H9 (cell line): ENCODE data around the gene PRKCZ. TPM values are rescaled to one million over a fixed set of nuclear protein-coding genes. Genes with fewer than 3 reads are reported as not detected.

Experiments
- DNase-seq: peaks from one replicate; pipeline ENCODE4 v3.0.0-alpha.2; 2017
- H2AFZ ChIP-seq: one replicate; pipeline ENCODE4 v1.6.1; 2013; ENCODE audit warnings: mild to moderate bottlenecking, low read length, control low read depth, moderate library complexity
- H2AK5ac ChIP-seq: 2 replicates; pipeline ENCODE4 v1.6.1; 2013; ENCODE audit warnings: low read length, control low read depth, mixed read lengths; ENCODE audit not compliant: insufficient read length
- H2BK120ac ChIP-seq: one replicate; pipeline ENCODE4 v1.6.1; 2013; ENCODE audit warnings: low read depth, mild to moderate bottlenecking, low read length, control low read depth, inconsistent platforms; ENCODE audit not compliant: poor library complexity, severe bottlenecking
- H2BK12ac ChIP-seq: 2 replicates; pipeline ENCODE4 v1.6.1; 2013; ENCODE audit warnings: low read length, control low read depth, mixed read lengths, low read depth; ENCODE audit not compliant: insufficient read length
- H2BK15ac ChIP-seq: 2 replicates; pipeline ENCODE4 v1.6.1; 2013; ENCODE audit warnings: low read depth, low read length, control low read depth
- H2BK20ac ChIP-seq: one replicate; pipeline ENCODE4 v1.6.1; 2013; ENCODE audit warnings: low read depth, mild to moderate bottlenecking, low read length, control low read depth, inconsistent platforms; ENCODE audit not compliant: poor library complexity, severe bottlenecking
- H2BK5ac ChIP-seq: 2 replicates; pipeline ENCODE4 v1.6.1; 2013; ENCODE audit warnings: low read length, control low read depth, mixed read lengths; ENCODE audit not compliant: insufficient read length
- H3K14ac ChIP-seq: 2 replicates; pipeline ENCODE4 v1.6.1; 2013; ENCODE audit warnings: low read length, control low read depth; ENCODE audit not compliant: insufficient read depth
- H3K18ac ChIP-seq: 2 replicates; pipeline ENCODE4 v1.6.1; 2013; ENCODE audit warnings: low read depth, mild to moderate bottlenecking, mixed read lengths, low read length, control low read depth; ENCODE audit not compliant: insufficient read length
- H3K23ac ChIP-seq: 2 replicates; pipeline ENCODE4 v1.6.1; 2013; ENCODE audit warnings: low read length, control low read depth, mixed read lengths, low read depth; ENCODE audit not compliant: insufficient read length
- H3K23me2 ChIP-seq: 2 replicates; pipeline ENCODE4 v1.6.1; 2013; ENCODE audit warnings: low read depth, mild to moderate bottlenecking, mixed read lengths, low read length, control low read depth; ENCODE audit not compliant: insufficient read length, poor library complexity, severe bottlenecking
- H3K27ac ChIP-seq: 2 replicates; pipeline ENCODE4 v1.5.1; 2013; ENCODE audit warnings: low read length, control low read depth, mixed read lengths, low read depth; ENCODE audit not compliant: insufficient read length
- H3K27me3 ChIP-seq: 2 replicates; pipeline ENCODE4 v1.6.1; 2013; ENCODE audit warnings: low read length, control low read depth, inconsistent platforms; ENCODE audit not compliant: insufficient read depth
- H3K4ac ChIP-seq: 2 replicates; pipeline ENCODE4 v1.6.1; 2013; ENCODE audit warnings: low read depth, mild to moderate bottlenecking, control low read depth, inconsistent platforms, low read length, moderate library complexity
- H3K4me1 ChIP-seq: 2 replicates; pipeline ENCODE4 v1.6.1; 2013; ENCODE audit warnings: low read length, control low read depth, inconsistent platforms; ENCODE audit not compliant: insufficient read depth
- H3K4me2 ChIP-seq: 2 replicates; pipeline ENCODE4 v1.6.1; 2013; ENCODE audit warnings: low read length, control low read depth, mixed read lengths; ENCODE audit not compliant: insufficient read length, insufficient read depth
- H3K56ac ChIP-seq: 2 replicates; pipeline ENCODE4 v1.6.1; 2013; ENCODE audit warnings: low read depth, mild to moderate bottlenecking, mixed read lengths, low read length, control low read depth; ENCODE audit not compliant: insufficient read length
- H3K79me1 ChIP-seq: 2 replicates; pipeline ENCODE4 v1.6.1; 2013; ENCODE audit warnings: low read depth, mild to moderate bottlenecking, moderate library complexity, low read length, control low read depth, inconsistent platforms; ENCODE audit not compliant: insufficient read depth, poor library complexity, severe bottlenecking
- H3K79me2 ChIP-seq: 2 replicates; pipeline ENCODE4 v1.6.1; 2013; ENCODE audit warnings: low read length, control low read depth, inconsistent platforms; ENCODE audit not compliant: insufficient read depth
- H3K9ac ChIP-seq: 2 replicates; pipeline ENCODE4 v1.6.1; 2013; ENCODE audit warnings: low read length, control low read depth, mixed read lengths; ENCODE audit not compliant: insufficient read length; ENCODE audit errors: extremely low read depth
- H3K9me3 ChIP-seq: one replicate; pipeline ENCODE4 v1.6.1; 2013; ENCODE audit warnings: low read depth, low read length, inconsistent platforms; ENCODE audit not compliant: control insufficient read depth
- H3T11ph ChIP-seq: one replicate; pipeline ENCODE4 v1.6.1; 2013; ENCODE audit warnings: mild to moderate bottlenecking, low read length, control low read depth, inconsistent platforms
- H4K20me1 ChIP-seq: one replicate; pipeline ENCODE4 v1.6.1; 2013; ENCODE audit not compliant: control insufficient read depth, insufficient read length, insufficient read depth
- H4K5ac ChIP-seq: 2 replicates; pipeline ENCODE4 v1.6.1; 2013; ENCODE audit warnings: low read depth, mild to moderate bottlenecking, mixed read lengths, low read length, control low read depth; ENCODE audit not compliant: insufficient read length
- H4K8ac ChIP-seq: replicated peaks from 2 replicates; pipeline ENCODE4 v1.6.1; 2013; ENCODE audit warnings: low read length, control low read depth, mixed read lengths, low read depth; ENCODE audit not compliant: insufficient read length
- H4K91ac ChIP-seq: 2 replicates; pipeline ENCODE4 v1.6.1; 2013; ENCODE audit warnings: low read depth, mild to moderate bottlenecking, moderate library complexity, mixed read lengths, low read length, control low read depth; ENCODE audit not compliant: insufficient read length
- H3K27ac Mint-ChIP-seq, 3 experiments: 2 replicates in 2 of 3; 3 replicates in 1 of 3; pipeline ENCODE4 v1.8.0; 2020 to 2021; ENCODE audit warnings: mixed read lengths in 3 of 3, mild to moderate bottlenecking in 1 of 3, moderate library complexity in 1 of 3
- H3K27me3 Mint-ChIP-seq: 2 replicates; pipeline ENCODE4 v1.8.0; 2021; ENCODE audit warnings: low read depth, mild to moderate bottlenecking, moderate library complexity, mixed read lengths
- H3K36me3 Mint-ChIP-seq, 3 experiments: 2 replicates in 2 of 3; 3 replicates in 1 of 3; pipeline ENCODE4 v1.8.0; 2020 to 2021; ENCODE audit warnings: low read depth in 3 of 3, mixed read lengths in 3 of 3; ENCODE audit not compliant: insufficient read depth in 1 of 3
- H3K4me1 Mint-ChIP-seq, 2 experiments: 2 replicates each; pipeline ENCODE4 v1.8.0; 2020; ENCODE audit warnings: mixed read lengths in 2 of 2
- H3K4me3 Mint-ChIP-seq, 2 experiments: 2 replicates in 1 of 2; 3 replicates in 1 of 2; pipeline ENCODE4 v1.8.0; 2020 to 2021; ENCODE audit warnings: mild to moderate bottlenecking in 2 of 2, mixed read lengths in 2 of 2, moderate library complexity in 1 of 2
- H3K9me3 Mint-ChIP-seq, 2 experiments: 2 replicates in 1 of 2; 3 replicates in 1 of 2; pipeline ENCODE4 v1.8.0; 2020; ENCODE audit warnings: mild to moderate bottlenecking in 2 of 2, mixed read lengths in 2 of 2, moderate library complexity in 1 of 2
- CTCF ChIP-seq: fragments of 200-600 bp; sonication (generic); conservative IDR thresholded peaks from 3 replicates; pipeline ENCODE4 v1.8.0; 2021; ENCODE audit warnings: antibody characterized with exemption, mild to moderate bottlenecking
- WGBS: extraction: QIAGEN DNeasy Blood & Tissue Kit; methylation state at CpG from one replicate; pipeline ENCODE4 v1.1.7; 2013; ENCODE audit warnings: missing lambda C conversion rate, low lambda C conversion rate, mixed read lengths; ENCODE audit not compliant: insufficient read length; ENCODE audit errors: extremely low coverage; 5-methylcytosine and 5-hydroxymethylcytosine counted together
- total RNA-seq: library from RNA; stranded (reverse); gene quantifications from 2 replicates; pipeline ENCODE4 v1.2.1, GENCODE V29; 2021

PRKCZ gene
- total RNA-seq, 1 experiment from 2014 or later = 48.4 TPM

GRCh38 chr1:2134266-2134620 is 84.0 kb downstream of the PRKCZ start:
- H3K9ac ChIP-seq = no peak overlapping the region
- H2BK20ac ChIP-seq = no peak overlapping the region
- H3T11ph ChIP-seq = no peak overlapping the region
- WGBS = no CpG with 5 or more reads among the region's 9 CpGs
- H3K4ac ChIP-seq = no peak overlapping the region
- TF ChIP-seq CTCF = no peak
- H3K79me1 ChIP-seq = no peaks in the 10 kb centered on the region
- H4K20me1 ChIP-seq = no peaks in the 10 kb centered on the region
- H3K9me3 Mint-ChIP-seq = no peaks in the 10 kb centered on the region
- H3K9me3 ChIP-seq = no peaks in the 10 kb centered on the region
- H3K27ac Mint-ChIP-seq = no peak overlapping the region
- no peak overlapping the region for H3K23ac ChIP-seq
- H2BK5ac ChIP-seq = no peak overlapping the region
- H3K4me2 ChIP-seq = no peak overlapping the region
- DNase-seq = no peak
- no peak overlapping the region for H3K14ac ChIP-seq
- no peak overlapping the region for H2BK12ac ChIP-seq
- H3K27me3 ChIP-seq = no peaks in the 10 kb centered on the region; the same call in 1 of the 2 replicates
- H3K79me2 ChIP-seq = peaks cover under 1% of the 10 kb centered on the region; the same call in 1 of the 2 replicates
- H4K91ac ChIP-seq = no peak overlapping the region
- no peak overlapping the region for H4K8ac ChIP-seq
- no peaks in the 10 kb centered on the region for H3K27me3 Mint-ChIP-seq
- peak overlapping the region in 1 of 2 experiments; percentile 40; a peak in 1 of 5 replicates for H3K4me3 Mint-ChIP-seq
- no peak overlapping the region for H2AK5ac ChIP-seq
- no peak overlapping the region for H3K27ac ChIP-seq
- no peak overlapping the region for H2AFZ ChIP-seq
- H3K4me1 Mint-ChIP-seq = peaks cover 20 to 23% of the 10 kb centered on the region in 2 experiments
- H2BK15ac ChIP-seq = no peak overlapping the region
- H3K4me1 ChIP-seq = peaks cover 4% of the 10 kb centered on the region; the same call in 1 of the 2 replicates
- peaks cover 3% of the 10 kb centered on the region for H3K23me2 ChIP-seq
- H2BK120ac ChIP-seq = no peak overlapping the region
- no peak overlapping the region for H4K5ac ChIP-seq
- H3K36me3 Mint-ChIP-seq = peaks cover 0 to 16% (median 4%) of the 10 kb centered on the region in 3 experiments; a peak in 4 of 7 replicates
- no peak overlapping the region for H3K18ac ChIP-seq
- H3K56ac ChIP-seq = no peak overlapping the region
